ENCODE measurements around the gene EFNA2. TPM values are rescaled to one million over a fixed set of nuclear protein-coding genes. Genes with fewer than 3 reads are reported as not detected.

EFNA2 gene
- total RNA-seq, 2 experiments from 2014 or later = not detected

DNA sequence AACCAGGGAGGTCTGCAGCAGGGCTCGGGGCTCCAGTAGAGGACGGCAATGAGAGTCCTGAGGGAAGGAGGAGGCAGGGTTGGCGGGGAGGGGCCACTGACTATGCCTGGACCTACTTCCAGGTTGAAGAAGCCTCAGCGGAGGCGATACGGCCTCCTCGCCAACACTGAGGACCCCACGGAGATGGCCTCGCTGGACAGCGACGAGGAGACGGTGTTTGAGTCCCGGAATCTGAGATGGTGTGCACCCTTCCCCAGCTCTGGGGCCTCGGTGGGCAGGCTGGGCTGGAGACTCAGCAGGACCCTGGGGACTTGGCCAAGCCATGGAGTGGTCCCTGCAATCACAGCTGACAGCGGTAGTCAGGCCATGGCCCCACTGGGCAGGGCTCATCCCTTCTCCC lies 8.6 kb upstream of the EFNA2 start:
- ATAC-seq (ENCODE audit: poor library complexity) = no peak
- POLR2A ChIA-PET = interaction anchor here (0.9 to 1.4 kb wide), 2 partner anchors 8 to 106 kb away, joined by 4 to 8 read pairs; partner anchors contain the start of gene CIRBP

GRCh38 chr19:1278074-1278473 lies 7.6 kb upstream of the EFNA2 start:
- H3K36me3 Mint-ChIP-seq (ENCODE audit: low read depth) = peaks cover 49% of the 10 kb centered on the region
- no peaks in the 10 kb centered on the region for H3K9me3 Mint-ChIP-seq
- no peaks in the 10 kb centered on the region for H3K27me3 ChIP-seq (ENCODE audit: control insufficient read depth in 1 of 2, insufficient read depth in 2 of 2, low read length in 2 of 2)
- H3K4me3 ChIP-seq (ENCODE audit: low read length) = no peak overlapping the region
- H3K4me1 ChIP-seq (ENCODE audit: insufficient read depth, low read length) = peaks cover 48% of the 10 kb centered on the region
- H3K4me3 Mint-ChIP-seq = peak overlapping the region; percentile 30
- no peaks in the 10 kb centered on the region for H3K27me3 Mint-ChIP-seq
- H3K27ac Mint-ChIP-seq = peak overlapping the region; percentile 20
- H3K4me1 Mint-ChIP-seq (ENCODE audit: low read depth) = peaks cover 33% of the 10 kb centered on the region
- peaks cover 49% of the 10 kb centered on the region for H3K36me3 ChIP-seq (ENCODE audit: insufficient read depth, low read length)
- no peak overlapping the region for H3K27ac ChIP-seq (ENCODE audit: low read depth in 1 of 2, low read length in 2 of 2)
- DNase-seq = no peak
- ATAC-seq (ENCODE audit: poor library complexity) = no peak
- ChIA-PET POLR2A (interaction anchor here (1.4 kb wide), 1 partner anchor 9 kb away, joined by 8 read pairs; the partner anchor contains the start of gene CIRBP), CTCF (interaction anchor here (1.1 to 1.4 kb wide), 2 partner anchors 29 to 34 kb away, joined by 3 to 4 read pairs; no protein-coding TSS in a partner anchor)
- intact Hi-C loops (cut with DNase I, micrococcal nuclease) = loop anchor here (2.0 to 10.0 kb wide), 5 partner anchors 74 to 197 kb away; partner anchors contain the start of genes DAZAP1 (in 2 of the 2), C19orf25 (in 1 of the 2), GAMT (in 1 of the 2) and RPS15 (in 1 of the 2)
- TF ChIP-seq, protein P1, sequence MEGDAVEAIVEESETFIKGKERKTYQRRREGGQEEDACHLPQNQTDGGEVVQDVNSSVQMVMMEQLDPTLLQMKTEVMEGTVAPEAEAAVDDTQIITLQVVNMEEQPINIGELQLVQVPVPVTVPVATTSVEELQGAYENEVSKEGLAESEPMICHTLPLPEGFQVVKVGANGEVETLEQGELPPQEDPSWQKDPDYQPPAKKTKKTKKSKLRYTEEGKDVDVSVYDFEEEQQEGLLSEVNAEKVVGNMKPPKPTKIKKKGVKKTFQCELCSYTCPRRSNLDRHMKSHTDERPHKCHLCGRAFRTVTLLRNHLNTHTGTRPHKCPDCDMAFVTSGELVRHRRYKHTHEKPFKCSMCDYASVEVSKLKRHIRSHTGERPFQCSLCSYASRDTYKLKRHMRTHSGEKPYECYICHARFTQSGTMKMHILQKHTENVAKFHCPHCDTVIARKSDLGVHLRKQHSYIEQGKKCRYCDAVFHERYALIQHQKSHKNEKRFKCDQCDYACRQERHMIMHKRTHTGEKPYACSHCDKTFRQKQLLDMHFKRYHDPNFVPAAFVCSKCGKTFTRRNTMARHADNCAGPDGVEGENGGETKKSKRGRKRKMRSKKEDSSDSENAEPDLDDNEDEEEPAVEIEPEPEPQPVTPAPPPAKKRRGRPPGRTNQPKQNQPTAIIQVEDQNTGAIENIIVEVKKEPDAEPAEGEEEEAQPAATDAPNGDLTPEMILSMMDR (IDR thresholded peaks at IDR 0.05) = no peak
- H3K9me3 ChIP-seq (ENCODE audit: control insufficient read depth in 1 of 2, insufficient read depth in 1 of 2, low read length in 2 of 2) = no peaks in the 10 kb centered on the region

More for the DNA sequence above, 8.6 kb upstream of the EFNA2 start:
- no peaks in the 10 kb centered on the region for H3K27me3 ChIP-seq (ENCODE audit: control insufficient read depth in 1 of 2, insufficient read depth in 2 of 2, low read length in 2 of 2)
- Mint-ChIP-seq H3K4me1 (ENCODE audit: low read depth) (peaks cover 42% of the 10 kb centered on the region), H3K27me3 (no peaks in the 10 kb centered on the region), H3K36me3 (ENCODE audit: low read depth) (peaks cover 59% of the 10 kb centered on the region), H3K9me3 (no peaks in the 10 kb centered on the region), H3K4me3 (peak overlapping the region; percentile 94), H3K27ac (peak overlapping the region; percentile 96)
- CTCF ChIA-PET = interaction anchor here (1.1 to 1.4 kb wide), 3 partner anchors 28 to 95 kb away, joined by 3 to 4 read pairs (median 3); no protein-coding TSS in a partner anchor
- peaks cover 58% of the 10 kb centered on the region for H3K4me1 ChIP-seq (ENCODE audit: insufficient read depth, low read length)
- H3K27ac ChIP-seq (ENCODE audit: low read depth in 1 of 2, low read length in 2 of 2) = peak overlapping the region in 1 of 2 donors; percentile 77
- peak in 1 of 14 experiments; percentile 19 for DNase-seq
- intact Hi-C loops (cut with DNase I, micrococcal nuclease) = loop anchor here (5.0 to 10.0 kb wide), 4 partner anchors 75 to 198 kb away; partner anchors contain the start of genes C19orf25 (in 1 of the 2), DAZAP1 (in 1 of the 2), GAMT (in 1 of the 2) and RPS15 (in 1 of the 2)
- no peak overlapping the region for H3K4me3 ChIP-seq (ENCODE audit: low read length)
- H3K9me3 ChIP-seq (ENCODE audit: control insufficient read depth in 1 of 2, insufficient read depth in 1 of 2, low read length in 2 of 2) = no peaks in the 10 kb centered on the region
- TF ChIP-seq, protein P1 (IDR thresholded peaks at IDR 0.05) = no peak
- H3K36me3 ChIP-seq (ENCODE audit: insufficient read depth, low read length) = peaks cover 59% of the 10 kb centered on the region

GRCh38 chr19:1278713-1279660 lies 6.7 kb upstream of the EFNA2 start:
- POLR2A ChIA-PET = interaction anchor here (1.2 to 2.5 kb wide), 2 partner anchors 10 to 93 kb away, joined by 6 to 29 read pairs; partner anchors contain the start of gene CIRBP
- no peak for DNase-seq
- H3K9me3 ChIP-seq (ENCODE audit: control insufficient read depth in 1 of 2, insufficient read depth in 1 of 2, low read length in 2 of 2) = no peaks in the 10 kb centered on the region
- H3K4me3 ChIP-seq (ENCODE audit: low read length) = no peak overlapping the region
- Mint-ChIP-seq H3K4me3 (peak overlapping the region; percentile 89), H3K9me3 (no peaks in the 10 kb centered on the region), H3K27ac (peak overlapping the region; percentile 82), H3K27me3 (peaks cover 3% of the 10 kb centered on the region), H3K36me3 (ENCODE audit: low read depth) (peaks cover 40% of the 10 kb centered on the region), H3K4me1 (ENCODE audit: low read depth) (peaks cover 26% of the 10 kb centered on the region)
- intact Hi-C loops (cut with DNase I, micrococcal nuclease) = loop anchor here (1.0 to 10.0 kb wide), 7 partner anchors 73 to 235 kb away; partner anchors contain the start of genes DAZAP1 (in 2 of the 2), C19orf25 (in 1 of the 2), GAMT (in 1 of the 2) and RPS15 (in 1 of the 2)
- peaks cover 39% of the 10 kb centered on the region for H3K4me1 ChIP-seq (ENCODE audit: insufficient read depth, low read length)
- no peak for ATAC-seq (ENCODE audit: poor library complexity)
- peaks cover 40% of the 10 kb centered on the region for H3K36me3 ChIP-seq (ENCODE audit: insufficient read depth, low read length)
- H3K27ac ChIP-seq (ENCODE audit: low read depth in 1 of 2, low read length in 2 of 2) = no peak overlapping the region
- CTCF ChIA-PET = interaction anchor here (0.6 to 2.0 kb wide), 9 partner anchors 12 to 267 kb away, joined by 3 to 12 read pairs (median 3); partner anchors contain the start of genes ATP5F1D and NDUFS7
- peaks cover 1 to 3% of the 10 kb centered on the region in 2 experiments for H3K27me3 ChIP-seq (ENCODE audit: control insufficient read depth in 1 of 2, insufficient read depth in 2 of 2, low read length in 2 of 2)
- TF ChIP-seq, protein P1 (IDR thresholded peaks at IDR 0.05) = no peak
